Measurements from ENCODE around the gene ATOH8. TPM values are rescaled to one million over a fixed set of nuclear protein-coding genes. Genes with fewer than 3 reads are reported as not detected.

The ATOH8 gene, protein sequence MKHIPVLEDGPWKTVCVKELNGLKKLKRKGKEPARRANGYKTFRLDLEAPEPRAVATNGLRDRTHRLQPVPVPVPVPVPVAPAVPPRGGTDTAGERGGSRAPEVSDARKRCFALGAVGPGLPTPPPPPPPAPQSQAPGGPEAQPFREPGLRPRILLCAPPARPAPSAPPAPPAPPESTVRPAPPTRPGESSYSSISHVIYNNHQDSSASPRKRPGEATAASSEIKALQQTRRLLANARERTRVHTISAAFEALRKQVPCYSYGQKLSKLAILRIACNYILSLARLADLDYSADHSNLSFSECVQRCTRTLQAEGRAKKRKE
- 14.5 to 20.4 TPM (median 19.1 TPM) in 5 replicates for total RNA-seq (2022; extraction: Qiagen RNA extraction)

GRCh38 chr2:85753525-85754312 lies at the start of gene ATOH8:
Gene ATOH8, plus strand, starts transcription at chr2:85753991. Its CDS starts 199 bp downstream, at chr2:85754190.

Other genes starting within 250 kb of the ATOH8 start
- 541 to 655 TPM (median 567 TPM) in 5 replicates for gene MAT2A, start 214.8 kb upstream of the ATOH8 start, total RNA-seq (2022; extraction: Qiagen RNA extraction)
- gene GGCX, start 192.5 kb upstream of the ATOH8 start, total RNA-seq (2022; extraction: Qiagen RNA extraction) = 39.5 to 46.3 TPM (median 44.6 TPM) in 5 replicates
- 15.1 to 19.3 TPM (median 16.7 TPM) in 5 replicates for gene VAMP8, start 176.4 kb upstream of the ATOH8 start, total RNA-seq (2022; extraction: Qiagen RNA extraction)
- gene VAMP5, start 169.6 kb upstream of the ATOH8 start, total RNA-seq (2022; extraction: Qiagen RNA extraction) = 0.20 to 0.25 TPM in 2 of 5 replicates, not detected in the others
- 162 to 196 TPM (median 184 TPM) in 5 replicates for gene RNF181, start 158.2 kb upstream of the ATOH8 start, total RNA-seq (2022; extraction: Qiagen RNA extraction)
- 13.4 to 16.0 TPM (median 14.5 TPM) in 5 replicates for gene TMEM150A, start 151.3 kb upstream of the ATOH8 start, total RNA-seq (2022; extraction: Qiagen RNA extraction)
- 19.3 to 28.5 TPM (median 24.6 TPM) in 5 replicates for gene C2orf68, start 141.9 kb upstream of the ATOH8 start, total RNA-seq (2022; extraction: Qiagen RNA extraction)
- gene USP39, start 137.8 kb upstream of the ATOH8 start, total RNA-seq (2022; extraction: Qiagen RNA extraction) = 67.9 to 81.2 TPM (median 72.4 TPM) in 5 replicates
- gene SFTPB, start 85.8 kb upstream of the ATOH8 start, total RNA-seq (2022; extraction: Qiagen RNA extraction) = 0.06 to 0.31 TPM (median 0.13 TPM) in 5 replicates
- gene GNLY, start 59.6 kb upstream of the ATOH8 start, total RNA-seq (2022; extraction: Qiagen RNA extraction) = 0.08 to 0.31 TPM (median 0.18 TPM) in 5 replicates
- 25.7 to 36.8 TPM (median 29.6 TPM) in 5 replicates for gene ST3GAL5, start 135.0 kb downstream of the ATOH8 start, total RNA-seq (2022; extraction: Qiagen RNA extraction)